ENCODE measurements around the gene BAG3.

The BAG3 gene

GRCh38 chr10:119713744-119714483, 62.7 kb downstream of the BAG3 start:
- Histone ChIP-seq H3K4me2 (ENCODE audit: low read length) (no peak overlapping the region), H3K9me3 (ENCODE audit: control insufficient read depth, low read length) (no peaks in the 10 kb centered on the region), H3K27me3 (ENCODE audit: control insufficient read depth, insufficient read depth, low read length) (no peaks in the 10 kb centered on the region), H3K79me2 (no peaks in the 10 kb centered on the region), H3K4me1 (peaks cover 6% of the 10 kb centered on the region), H3K36me3 (ENCODE audit: control insufficient read depth, insufficient read depth, low read length) (no peaks in the 10 kb centered on the region), H3K9ac (no peak overlapping the region), H3K4me3 (ENCODE audit: low read depth, low read length) (no peak overlapping the region), H3K27ac (no peak overlapping the region), H2AFZ (peak overlapping the region; percentile 54)
- TF ChIP-seq, protein P1, sequence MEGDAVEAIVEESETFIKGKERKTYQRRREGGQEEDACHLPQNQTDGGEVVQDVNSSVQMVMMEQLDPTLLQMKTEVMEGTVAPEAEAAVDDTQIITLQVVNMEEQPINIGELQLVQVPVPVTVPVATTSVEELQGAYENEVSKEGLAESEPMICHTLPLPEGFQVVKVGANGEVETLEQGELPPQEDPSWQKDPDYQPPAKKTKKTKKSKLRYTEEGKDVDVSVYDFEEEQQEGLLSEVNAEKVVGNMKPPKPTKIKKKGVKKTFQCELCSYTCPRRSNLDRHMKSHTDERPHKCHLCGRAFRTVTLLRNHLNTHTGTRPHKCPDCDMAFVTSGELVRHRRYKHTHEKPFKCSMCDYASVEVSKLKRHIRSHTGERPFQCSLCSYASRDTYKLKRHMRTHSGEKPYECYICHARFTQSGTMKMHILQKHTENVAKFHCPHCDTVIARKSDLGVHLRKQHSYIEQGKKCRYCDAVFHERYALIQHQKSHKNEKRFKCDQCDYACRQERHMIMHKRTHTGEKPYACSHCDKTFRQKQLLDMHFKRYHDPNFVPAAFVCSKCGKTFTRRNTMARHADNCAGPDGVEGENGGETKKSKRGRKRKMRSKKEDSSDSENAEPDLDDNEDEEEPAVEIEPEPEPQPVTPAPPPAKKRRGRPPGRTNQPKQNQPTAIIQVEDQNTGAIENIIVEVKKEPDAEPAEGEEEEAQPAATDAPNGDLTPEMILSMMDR (IDR thresholded peaks at IDR 0.05): no peak

DNA sequence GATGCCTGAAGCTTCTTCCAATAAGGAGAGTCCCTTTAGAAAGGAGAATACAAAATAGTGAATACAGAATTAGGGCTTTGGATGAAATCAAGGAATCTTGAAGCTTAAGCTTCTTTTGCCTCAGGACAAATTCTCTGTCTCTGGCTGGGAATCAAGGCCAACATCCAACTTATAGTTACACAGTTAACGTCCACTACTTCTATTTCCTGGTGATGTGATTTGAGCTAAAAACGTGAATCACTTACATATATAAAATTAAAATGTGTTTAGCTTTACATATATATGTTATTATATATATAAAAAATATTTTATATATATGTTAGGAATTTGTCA, 63.3 kb downstream of the BAG3 start:
- no peak overlapping the region for H3K9ac ChIP-seq
- peaks cover 6% of the 10 kb centered on the region for H3K4me1 ChIP-seq
- H3K27ac ChIP-seq: no peak overlapping the region
- H3K27me3 ChIP-seq (ENCODE audit: control insufficient read depth, insufficient read depth, low read length): no peaks in the 10 kb centered on the region
- no peak overlapping the region for H3K4me2 ChIP-seq (ENCODE audit: low read length)
- H3K4me3 ChIP-seq (ENCODE audit: low read depth, low read length): no peak overlapping the region
- no peaks in the 10 kb centered on the region for H3K79me2 ChIP-seq
- H2AFZ ChIP-seq: peak overlapping the region; percentile 54
- TF ChIP-seq, protein P1 (IDR thresholded peaks at IDR 0.05): no peak
- H3K36me3 ChIP-seq (ENCODE audit: control insufficient read depth, insufficient read depth, low read length): no peaks in the 10 kb centered on the region
- H3K9me3 ChIP-seq (ENCODE audit: control insufficient read depth, low read length): no peaks in the 10 kb centered on the region

GRCh38 chr10:119715628-119716505, 64.7 kb downstream of the BAG3 start:
- TF ChIP-seq, protein P1 (IDR thresholded peaks at IDR 0.05): no peak
- Histone ChIP-seq H3K27me3 (ENCODE audit: control insufficient read depth, insufficient read depth, low read length) (no peaks in the 10 kb centered on the region), H3K9me3 (ENCODE audit: control insufficient read depth, low read length) (no peaks in the 10 kb centered on the region), H3K4me1 (peaks cover 6% of the 10 kb centered on the region), H3K4me3 (ENCODE audit: low read depth, low read length) (no peak overlapping the region), H3K9ac (no peak overlapping the region), H3K36me3 (ENCODE audit: control insufficient read depth, insufficient read depth, low read length) (no peaks in the 10 kb centered on the region), H3K27ac (no peak overlapping the region), H3K4me2 (ENCODE audit: low read length) (no peak overlapping the region), H2AFZ (no peak overlapping the region), H3K79me2 (no peaks in the 10 kb centered on the region)

DNA sequence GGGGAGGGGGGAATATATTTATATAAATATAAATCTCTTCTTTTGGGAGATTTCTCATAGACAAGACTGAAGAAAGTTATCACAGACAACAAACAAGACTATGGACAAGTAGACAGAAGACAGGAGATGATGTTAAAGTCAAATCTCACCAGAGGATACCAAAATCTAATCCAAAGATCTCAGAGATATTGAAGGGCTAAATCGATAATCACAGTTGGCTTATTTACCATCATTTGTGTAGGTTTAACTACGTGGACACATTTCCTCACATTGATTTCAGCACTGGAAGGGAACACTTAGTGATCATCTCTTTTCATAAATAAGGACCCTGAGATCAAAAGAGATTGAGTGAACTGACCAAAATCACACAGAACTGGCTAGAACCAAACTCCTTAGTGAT, 72.0 kb downstream of the BAG3 start:
- H3K27ac ChIP-seq: no peak overlapping the region

More for the DNA sequence above, 72.0 kb downstream of the BAG3 start:
- Histone ChIP-seq H3K4me3 (ENCODE audit: low read depth, low read length) (no peak overlapping the region), H2AFZ (no peak overlapping the region), H3K9me3 (ENCODE audit: control insufficient read depth, low read length) (no peaks in the 10 kb centered on the region), H3K36me3 (ENCODE audit: control insufficient read depth, insufficient read depth, low read length) (no peaks in the 10 kb centered on the region), H3K27me3 (ENCODE audit: control insufficient read depth, insufficient read depth, low read length) (no peaks in the 10 kb centered on the region), H3K9ac (no peak overlapping the region), H3K79me2 (no peaks in the 10 kb centered on the region), H3K4me2 (ENCODE audit: low read length) (no peak overlapping the region), H3K4me1 (peaks cover 21% of the 10 kb centered on the region)
- TF ChIP-seq, protein P1 (IDR thresholded peaks at IDR 0.05): no peak
